ENCODE measurements around the gene PAM. TPM values are rescaled to one million over a fixed set of nuclear protein-coding genes. Genes with fewer than 3 reads are reported as not detected.

The PAM gene
- total RNA-seq, 1 donor from 2014 or later, result 200 TPM

- TF ChIP-seq, protein P1, sequence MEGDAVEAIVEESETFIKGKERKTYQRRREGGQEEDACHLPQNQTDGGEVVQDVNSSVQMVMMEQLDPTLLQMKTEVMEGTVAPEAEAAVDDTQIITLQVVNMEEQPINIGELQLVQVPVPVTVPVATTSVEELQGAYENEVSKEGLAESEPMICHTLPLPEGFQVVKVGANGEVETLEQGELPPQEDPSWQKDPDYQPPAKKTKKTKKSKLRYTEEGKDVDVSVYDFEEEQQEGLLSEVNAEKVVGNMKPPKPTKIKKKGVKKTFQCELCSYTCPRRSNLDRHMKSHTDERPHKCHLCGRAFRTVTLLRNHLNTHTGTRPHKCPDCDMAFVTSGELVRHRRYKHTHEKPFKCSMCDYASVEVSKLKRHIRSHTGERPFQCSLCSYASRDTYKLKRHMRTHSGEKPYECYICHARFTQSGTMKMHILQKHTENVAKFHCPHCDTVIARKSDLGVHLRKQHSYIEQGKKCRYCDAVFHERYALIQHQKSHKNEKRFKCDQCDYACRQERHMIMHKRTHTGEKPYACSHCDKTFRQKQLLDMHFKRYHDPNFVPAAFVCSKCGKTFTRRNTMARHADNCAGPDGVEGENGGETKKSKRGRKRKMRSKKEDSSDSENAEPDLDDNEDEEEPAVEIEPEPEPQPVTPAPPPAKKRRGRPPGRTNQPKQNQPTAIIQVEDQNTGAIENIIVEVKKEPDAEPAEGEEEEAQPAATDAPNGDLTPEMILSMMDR (conservative IDR thresholded peaks at IDR 0.05; ENCODE audit: low read depth, low read length), result no peak
- no peak overlapping the region for H3K4me3 ChIP-seq (ENCODE audit: low read depth, low read length)
- DNase-seq (ENCODE audit: low read depth), result no peak
Observed at GRCh38 chr5:102975457-102976182, 220.5 kb downstream of the PAM start.

- no peak overlapping the region for H3K4me3 ChIP-seq (ENCODE audit: low read depth, low read length)
- no peak for DNase-seq (ENCODE audit: low read depth)
- TF ChIP-seq, protein P1 (conservative IDR thresholded peaks at IDR 0.05; ENCODE audit: low read depth, low read length), result no peak
Observed at GRCh38 chr5:102981957-102982635, 227.0 kb downstream of the PAM start.

DNA sequence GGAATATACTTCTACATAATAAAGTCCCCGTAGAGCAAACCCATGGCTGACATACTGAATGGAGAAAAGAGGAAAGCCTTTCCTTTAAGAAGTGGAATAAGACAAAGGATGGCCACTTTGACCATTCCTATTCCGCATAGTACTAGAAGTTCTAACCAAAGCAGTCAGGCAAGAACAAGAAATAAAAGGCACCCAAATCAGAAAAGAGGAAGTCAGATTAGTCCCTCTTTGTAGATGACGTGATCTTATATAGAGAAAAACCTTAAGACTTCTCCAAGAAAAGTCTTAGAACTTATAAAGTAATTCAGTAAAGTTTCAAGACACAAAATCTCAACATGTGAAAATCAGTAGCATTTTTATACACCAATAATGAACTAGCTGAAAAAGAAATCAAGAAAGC lies 231.0 kb downstream of the PAM start:
- DNase-seq (ENCODE audit: low read depth), result no peak
- TF ChIP-seq, protein P1 (conservative IDR thresholded peaks at IDR 0.05; ENCODE audit: low read depth, low read length), result no peak
- H3K4me3 ChIP-seq (ENCODE audit: low read depth, low read length), result no peak overlapping the region

DNA sequence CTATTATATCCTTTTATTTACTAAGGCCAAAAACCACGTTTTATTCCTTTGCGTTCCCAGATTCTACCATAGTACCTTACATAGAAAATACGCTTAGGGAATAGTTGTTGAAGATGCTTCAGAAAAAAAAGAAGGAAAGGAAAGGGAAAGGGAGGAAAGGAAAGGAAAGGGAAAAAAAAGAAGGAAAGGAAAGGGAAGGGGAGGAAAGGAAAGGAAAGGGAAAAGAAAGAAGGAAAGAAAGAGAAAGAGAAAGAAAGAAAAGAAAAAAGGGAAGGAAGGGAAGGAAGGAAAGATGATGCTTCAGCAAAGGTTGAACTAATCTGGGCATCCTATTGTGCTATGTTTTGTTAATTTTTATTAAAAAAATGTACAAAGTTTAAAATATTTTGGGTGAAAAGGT lies 233.4 kb downstream of the PAM start:
- DNase-seq (ENCODE audit: low read depth), result no peak
- TF ChIP-seq, protein P1 (conservative IDR thresholded peaks at IDR 0.05; ENCODE audit: low read depth, low read length), result no peak

GRCh38 chr5:102991802-102992201 lies 236.7 kb downstream of the PAM start:
- no peak overlapping the region for H3K4me3 ChIP-seq (ENCODE audit: low read depth, low read length)
- TF ChIP-seq, protein P1 (conservative IDR thresholded peaks at IDR 0.05; ENCODE audit: low read depth, low read length), result no peak
- DNase-seq (ENCODE audit: low read depth), result no peak

More for the DNA sequence above, 233.4 kb downstream of the PAM start:
- no peak overlapping the region for H3K4me3 ChIP-seq (ENCODE audit: low read depth, low read length)

DNA sequence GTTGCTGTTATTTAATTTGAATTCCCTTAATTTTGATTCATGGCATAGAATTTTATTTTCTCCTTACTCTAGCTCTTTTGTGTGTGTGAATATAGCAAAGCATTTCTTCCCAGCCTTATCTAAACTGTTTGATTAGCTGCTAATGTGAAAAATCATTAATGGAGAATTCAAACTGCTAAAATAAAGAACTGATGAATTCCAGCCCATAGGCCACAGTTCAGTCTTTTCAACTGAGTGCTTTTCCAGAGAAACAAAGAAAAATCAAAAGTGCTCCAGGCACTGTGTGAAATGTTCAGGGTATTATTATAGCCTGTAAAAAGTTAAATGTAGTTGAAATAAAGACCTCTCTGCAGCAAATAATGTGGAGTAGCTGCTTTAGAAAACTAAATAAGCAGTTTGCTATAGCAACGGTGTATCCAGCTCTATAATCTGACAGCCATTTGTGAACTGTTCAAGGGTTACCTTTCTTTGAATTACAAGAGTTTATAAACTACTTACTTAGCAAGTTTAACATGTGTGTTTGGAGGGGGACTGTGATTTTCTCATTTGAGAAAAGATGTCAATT lies 241.0 kb downstream of the PAM start:
- DNase-seq (ENCODE audit: low read depth), result no peak
- TF ChIP-seq, protein P1 (conservative IDR thresholded peaks at IDR 0.05; ENCODE audit: low read depth, low read length), result no peak
- no peak overlapping the region for H3K4me3 ChIP-seq (ENCODE audit: low read depth, low read length)
